HG03045 (cell line): ENCODE results near the gene SLCO6A1.

Experiments
- ATAC-seq: cut with Tn5 transposase; IDR thresholded peaks from one replicate; pipeline ENCODE4 v1.9.1; 2021; ENCODE audit warnings: mild to moderate bottlenecking, moderate library complexity; ENCODE audit not compliant: unreplicated experiment

Gene SLCO6A1

GRCh38 chr5:102453716-102454115, 45.1 kb downstream of the SLCO6A1 start:
- ATAC-seq: peak; percentile 79

DNA sequence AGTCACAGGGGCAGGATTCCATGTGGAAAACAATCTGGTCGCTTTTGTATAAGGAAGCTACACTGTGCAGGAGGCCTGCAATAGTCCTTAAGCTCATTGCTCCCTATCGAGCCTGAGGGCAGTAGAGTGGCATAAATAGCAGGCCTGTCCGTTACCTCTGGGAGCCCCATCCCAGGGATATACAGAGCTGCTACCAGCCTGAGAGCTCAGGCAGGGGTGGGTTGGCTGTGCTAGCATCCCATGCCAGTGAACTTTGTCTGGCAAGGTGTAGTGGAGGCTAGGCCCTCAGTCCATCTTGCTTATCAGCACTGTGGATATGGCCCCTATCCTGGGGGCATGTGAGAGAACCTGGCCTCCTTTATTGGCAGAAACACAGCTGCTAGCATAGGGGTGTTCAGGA, 47.7 kb downstream of the SLCO6A1 start:
- no peak for ATAC-seq

GRCh38 chr5:102450313-102450990, 48.3 kb downstream of the SLCO6A1 start:
- ATAC-seq: no peak

DNA sequence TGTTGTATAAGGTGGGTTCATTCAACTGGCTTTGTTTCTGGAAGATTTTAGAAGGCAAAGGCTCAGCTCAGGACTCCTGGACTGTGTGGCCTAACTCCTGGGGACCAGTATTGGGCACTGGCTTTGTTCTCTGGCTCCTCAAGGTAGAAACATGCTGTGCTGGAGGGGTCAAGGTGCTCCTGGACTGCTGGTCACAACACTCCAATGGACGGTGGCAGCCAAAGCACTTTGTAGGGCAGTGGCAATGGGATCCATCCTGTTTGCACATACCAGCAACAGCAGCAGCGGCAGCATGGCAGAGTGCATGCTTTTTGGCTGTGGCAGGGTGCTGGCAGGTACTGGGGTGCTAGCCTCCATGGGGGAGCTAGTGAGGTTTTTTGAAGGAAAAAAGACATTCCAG, 65.3 kb downstream of the SLCO6A1 start:
- ATAC-seq: no peak

- no peak for ATAC-seq
Measured at GRCh38 chr5:102421647-102422046, 77.2 kb downstream of the SLCO6A1 start.

DNA sequence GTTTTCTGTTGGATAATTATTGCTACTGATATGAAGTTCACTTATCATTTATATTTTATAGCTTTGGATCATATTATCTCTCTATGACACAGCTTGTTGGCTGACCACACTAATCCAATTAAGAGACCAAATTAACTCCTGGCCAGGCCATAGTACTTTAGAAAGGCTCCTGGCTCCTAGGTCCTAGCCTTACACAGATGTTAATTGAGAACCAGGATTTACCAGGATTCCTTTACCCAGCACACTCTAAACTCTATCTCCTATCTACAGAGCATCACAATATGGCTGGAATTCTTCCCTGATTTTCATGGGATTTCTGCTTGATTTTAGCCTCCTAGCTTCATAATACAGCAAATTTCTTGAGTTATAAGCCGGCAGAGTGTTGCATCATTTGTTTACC, 80.3 kb downstream of the SLCO6A1 start:
- ATAC-seq: no peak

DNA sequence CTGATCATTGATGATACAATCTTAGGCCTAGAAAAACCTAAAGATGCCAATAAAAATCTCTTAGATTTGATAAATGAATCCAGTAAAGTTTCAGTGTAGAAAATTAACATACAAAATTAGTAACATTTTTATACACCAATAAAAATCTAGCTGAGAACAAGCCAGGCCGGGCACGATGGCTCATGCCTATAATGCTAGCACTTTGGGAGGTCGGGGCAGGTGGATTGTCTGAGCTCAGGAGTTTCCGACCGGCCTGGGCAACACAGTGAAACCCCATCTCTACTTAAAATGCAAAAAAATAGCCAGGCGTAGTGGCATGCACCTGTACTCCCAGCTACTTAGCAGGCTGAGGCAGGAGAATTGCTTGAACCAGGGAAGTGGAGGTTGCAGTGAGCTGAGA, 84.4 kb downstream of the SLCO6A1 start:
- no peak for ATAC-seq

DNA sequence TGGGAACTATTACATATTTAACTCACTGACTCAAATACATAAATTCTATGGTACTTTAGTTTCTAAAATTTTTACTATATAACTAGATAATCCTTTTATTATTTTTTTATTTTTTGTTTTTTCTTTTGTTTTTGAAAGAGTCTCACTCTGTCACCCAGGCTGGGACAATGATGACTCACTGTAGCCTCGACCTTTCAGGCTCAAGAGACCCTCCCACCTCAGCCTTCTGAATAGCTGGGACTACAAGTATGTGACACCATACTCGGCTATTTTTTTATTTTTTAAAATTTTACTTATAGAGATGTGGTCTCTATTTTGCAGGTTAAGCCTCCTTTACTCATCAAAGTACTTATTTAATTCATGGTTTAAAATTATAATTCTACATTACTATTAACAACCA, 110.6 kb downstream of the SLCO6A1 start:
- no peak for ATAC-seq

DNA sequence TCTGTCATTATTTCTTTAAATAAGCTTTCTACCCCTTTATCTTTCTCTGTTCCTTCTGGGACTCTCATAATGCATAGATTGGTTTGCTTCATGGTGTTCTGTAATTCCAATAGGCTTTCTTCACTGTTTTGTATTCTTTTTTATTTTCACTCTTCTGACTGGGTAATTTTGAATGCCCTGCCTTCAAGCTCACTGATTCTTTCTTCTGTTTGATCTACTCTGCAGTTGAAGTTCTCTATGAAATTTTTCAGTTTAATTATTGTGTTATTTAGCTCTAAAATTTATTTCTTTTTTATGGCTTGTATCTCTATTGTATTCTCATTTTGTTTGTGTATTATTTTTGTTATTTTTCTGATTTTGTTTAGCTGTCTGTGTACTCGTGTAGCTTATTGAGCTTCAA, 113.4 kb downstream of the SLCO6A1 start:
- ATAC-seq: no peak

- ATAC-seq: no peak
Measured at GRCh38 chr5:102380174-102380573, 118.6 kb downstream of the SLCO6A1 start.

GRCh38 chr5:102375876-102376275, 122.9 kb downstream of the SLCO6A1 start:
- ATAC-seq: no peak

GRCh38 chr5:102375272-102375671, 123.5 kb downstream of the SLCO6A1 start:
- no peak for ATAC-seq

- ATAC-seq: no peak
Measured at GRCh38 chr5:102368392-102368791, 130.4 kb downstream of the SLCO6A1 start.

DNA sequence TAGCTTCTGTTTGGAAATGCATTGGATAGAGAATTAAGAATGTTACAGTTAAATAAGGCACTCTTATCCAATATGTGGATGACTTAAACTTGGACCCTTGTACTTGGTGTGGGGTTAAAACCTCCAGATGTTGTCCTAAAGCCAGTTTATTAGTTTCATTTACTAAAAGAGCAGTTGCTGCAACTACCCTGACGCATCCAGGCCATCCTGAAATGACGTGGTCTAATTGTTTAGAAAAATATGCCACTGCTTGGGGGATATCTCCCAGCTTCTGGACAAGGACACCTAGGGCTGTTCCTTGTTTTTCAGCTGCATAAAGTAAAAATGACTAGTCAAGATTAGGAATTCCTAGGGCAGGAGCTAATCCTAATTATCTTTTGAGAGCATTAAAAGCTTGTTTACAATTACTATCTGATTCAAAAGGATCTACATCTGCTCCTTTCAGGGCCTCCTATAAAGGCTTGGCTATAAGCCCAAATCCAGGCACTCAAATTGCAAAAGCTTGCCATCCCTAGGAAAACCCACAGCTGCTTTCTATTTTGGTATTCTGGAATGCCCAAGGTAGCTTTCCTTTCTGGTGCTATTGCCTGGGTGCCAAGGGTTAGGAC, 157.0 kb downstream of the SLCO6A1 start:
- no peak for ATAC-seq

GRCh38 chr5:102324714-102325113, 174.1 kb downstream of the SLCO6A1 start:
- no peak for ATAC-seq
